ENCODE data around the gene NRCAM. TPM values are rescaled to one million over a fixed set of nuclear protein-coding genes. Genes with fewer than 3 reads are reported as not detected.

NRCAM gene
- total RNA-seq, 1 donor from 2014 or later: 0.53 TPM

DNA sequence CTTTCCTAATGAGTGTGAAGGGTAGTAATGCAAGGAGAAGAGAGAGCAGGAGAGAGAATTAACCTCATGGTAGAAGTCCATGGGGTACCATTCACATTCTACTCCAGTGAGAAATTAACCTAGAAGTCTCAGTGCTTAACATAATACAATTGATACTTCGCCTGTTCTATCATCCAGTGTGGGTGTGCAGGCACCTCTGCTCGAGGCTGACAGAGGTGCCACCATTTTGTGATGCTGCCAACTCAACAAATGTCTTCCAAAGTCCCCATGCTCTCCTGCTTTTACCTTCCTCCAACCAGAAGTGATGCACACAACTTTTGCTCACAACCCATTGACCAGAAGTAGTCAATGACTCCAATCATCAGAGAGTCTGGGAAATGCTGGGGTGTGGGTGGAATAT lies 207.8 kb downstream of the NRCAM start:
- DNase-seq (ENCODE audit: low spot score in 2 of 2): no peak
- Histone ChIP-seq H3K4me3 (no peak overlapping the region), H3K36me3 (no peaks in the 10 kb centered on the region), H3K9me3 (no peaks in the 10 kb centered on the region), H3K4me1 (no peaks in the 10 kb centered on the region), H3K27ac (no peak overlapping the region), H3K27me3 (no peaks in the 10 kb centered on the region)
- TF ChIP-seq, protein P1, sequence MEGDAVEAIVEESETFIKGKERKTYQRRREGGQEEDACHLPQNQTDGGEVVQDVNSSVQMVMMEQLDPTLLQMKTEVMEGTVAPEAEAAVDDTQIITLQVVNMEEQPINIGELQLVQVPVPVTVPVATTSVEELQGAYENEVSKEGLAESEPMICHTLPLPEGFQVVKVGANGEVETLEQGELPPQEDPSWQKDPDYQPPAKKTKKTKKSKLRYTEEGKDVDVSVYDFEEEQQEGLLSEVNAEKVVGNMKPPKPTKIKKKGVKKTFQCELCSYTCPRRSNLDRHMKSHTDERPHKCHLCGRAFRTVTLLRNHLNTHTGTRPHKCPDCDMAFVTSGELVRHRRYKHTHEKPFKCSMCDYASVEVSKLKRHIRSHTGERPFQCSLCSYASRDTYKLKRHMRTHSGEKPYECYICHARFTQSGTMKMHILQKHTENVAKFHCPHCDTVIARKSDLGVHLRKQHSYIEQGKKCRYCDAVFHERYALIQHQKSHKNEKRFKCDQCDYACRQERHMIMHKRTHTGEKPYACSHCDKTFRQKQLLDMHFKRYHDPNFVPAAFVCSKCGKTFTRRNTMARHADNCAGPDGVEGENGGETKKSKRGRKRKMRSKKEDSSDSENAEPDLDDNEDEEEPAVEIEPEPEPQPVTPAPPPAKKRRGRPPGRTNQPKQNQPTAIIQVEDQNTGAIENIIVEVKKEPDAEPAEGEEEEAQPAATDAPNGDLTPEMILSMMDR (IDR thresholded peaks at IDR 0.05): no peak
- intact Hi-C loops (cut with DNase I): no loop called here

DNA sequence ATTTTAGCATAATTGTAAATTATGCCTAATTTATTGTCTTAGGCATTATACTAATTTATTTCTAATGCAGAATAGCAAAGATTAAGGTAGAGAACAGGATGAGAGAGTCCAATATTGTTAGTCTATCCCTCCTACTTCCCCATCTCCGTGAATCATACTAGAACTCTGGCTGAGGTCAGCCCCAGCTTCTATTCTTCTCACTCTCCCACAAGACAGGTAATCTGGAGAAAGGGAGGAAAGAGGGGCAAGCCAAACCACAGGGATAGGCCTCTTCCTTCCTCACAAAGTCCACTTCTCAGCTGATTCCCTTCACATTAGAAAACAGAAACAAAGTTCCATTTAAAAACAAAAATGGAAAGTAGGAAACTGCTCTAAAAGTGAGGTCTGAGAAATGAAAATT lies 208.6 kb downstream of the NRCAM start:
- Histone ChIP-seq H3K27me3 (no peaks in the 10 kb centered on the region), H3K36me3 (no peaks in the 10 kb centered on the region), H3K4me1 (no peaks in the 10 kb centered on the region), H3K4me3 (no peak overlapping the region), H3K9me3 (no peaks in the 10 kb centered on the region), H3K27ac (no peak overlapping the region)
- TF ChIP-seq, protein P1 (IDR thresholded peaks at IDR 0.05): no peak
- intact Hi-C loops (cut with DNase I): no loop called here
- DNase-seq (ENCODE audit: low spot score in 2 of 2): no peak

DNA sequence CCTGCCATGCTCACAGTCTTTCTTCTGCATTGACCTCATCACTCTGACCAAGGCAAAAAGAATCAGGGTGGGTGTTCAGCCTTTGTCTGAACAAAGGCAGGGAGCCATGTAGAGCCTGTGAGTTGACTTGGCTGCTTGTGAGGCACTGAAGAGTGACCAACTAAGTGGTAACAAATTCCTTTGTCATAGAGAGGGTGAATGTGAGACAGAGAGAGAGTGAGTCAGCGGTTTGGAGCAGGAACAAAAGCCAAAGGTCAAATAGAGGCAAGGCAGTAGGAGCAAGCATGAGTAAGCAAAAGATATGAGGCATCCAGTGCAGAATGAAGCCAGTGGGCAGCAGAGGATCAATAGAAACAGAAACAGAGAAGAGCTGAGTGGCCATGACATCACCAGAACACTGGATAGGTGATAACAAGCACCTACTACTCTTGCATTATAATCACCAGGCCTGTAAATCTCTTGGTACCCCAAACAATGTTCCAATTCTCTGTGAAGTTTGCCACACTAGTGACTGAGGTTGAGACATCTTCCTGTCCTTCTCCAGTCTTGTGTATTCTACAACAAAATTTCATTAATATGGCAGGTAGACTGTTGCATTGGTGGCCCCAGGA lies 209.9 kb downstream of the NRCAM start:
- Histone ChIP-seq H3K9me3 (no peaks in the 10 kb centered on the region), H3K4me1 (no peaks in the 10 kb centered on the region), H3K36me3 (no peaks in the 10 kb centered on the region), H3K27ac (no peak overlapping the region), H3K27me3 (no peaks in the 10 kb centered on the region), H3K4me3 (no peak overlapping the region)
- intact Hi-C loops (cut with DNase I): no loop called here
- peak in 1 of 2 donors; percentile 64 for DNase-seq (ENCODE audit: low spot score in 2 of 2)
- TF ChIP-seq, protein P1 (IDR thresholded peaks at IDR 0.05): no peak

DNA sequence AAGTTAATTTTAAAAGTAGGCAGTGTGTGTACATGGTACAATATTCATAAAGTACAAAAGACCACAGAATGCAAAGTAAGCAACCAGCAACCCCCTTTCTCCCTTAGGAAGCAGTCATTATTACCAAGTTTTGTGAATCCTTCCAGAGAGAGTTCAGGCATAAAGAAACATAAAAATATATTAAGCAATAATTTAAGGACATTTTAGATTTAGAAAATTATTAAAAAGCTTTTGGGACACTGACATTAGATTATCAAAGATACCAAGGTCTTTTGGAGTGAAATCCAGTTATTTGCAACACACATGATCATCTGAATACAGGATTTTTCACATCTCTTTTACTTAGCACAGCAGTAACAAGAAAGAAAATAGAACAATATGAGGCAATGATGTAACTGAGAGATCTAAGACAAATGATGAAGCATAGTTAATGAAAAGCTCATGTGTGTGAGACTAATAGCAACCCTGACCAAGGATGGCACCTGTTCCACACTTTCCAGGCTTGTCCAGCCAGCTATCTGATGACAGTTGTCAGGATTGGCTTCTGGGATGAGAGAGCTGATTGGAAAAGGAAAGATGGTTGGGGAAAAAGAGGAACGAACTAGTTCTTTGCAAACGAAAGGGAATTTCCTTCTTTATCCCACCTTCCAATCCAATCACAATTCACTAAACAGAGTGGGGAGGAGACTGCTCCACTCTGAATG lies 210.6 kb downstream of the NRCAM start:
- H3K27me3 ChIP-seq: no peaks in the 10 kb centered on the region
- H3K9me3 ChIP-seq: no peaks in the 10 kb centered on the region
- intact Hi-C loops (cut with DNase I): no loop called here
- no peaks in the 10 kb centered on the region for H3K4me1 ChIP-seq
- DNase-seq (ENCODE audit: low spot score in 2 of 2): no peak
- H3K4me3 ChIP-seq: no peak overlapping the region
- no peaks in the 10 kb centered on the region for H3K36me3 ChIP-seq
- TF ChIP-seq, protein P1 (IDR thresholded peaks at IDR 0.05): no peak
- H3K27ac ChIP-seq: no peak overlapping the region

DNA sequence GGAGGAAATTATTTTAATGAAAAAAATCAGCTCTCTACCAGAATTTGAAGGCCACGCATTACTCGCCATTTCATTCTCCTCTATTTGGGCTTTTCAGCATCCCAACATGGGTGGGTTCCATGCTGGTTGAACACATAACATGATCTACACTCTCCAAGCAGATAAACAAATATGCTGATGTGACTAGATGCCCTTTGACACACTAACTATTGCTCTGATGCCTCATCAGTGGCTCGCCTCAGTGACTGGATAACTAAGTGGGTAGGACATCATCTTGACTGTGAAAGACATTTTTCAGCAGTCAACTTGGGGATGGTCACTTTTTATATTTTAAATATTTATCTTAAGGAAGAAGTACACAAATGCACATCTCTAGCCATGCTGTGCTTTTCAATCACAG lies 212.1 kb downstream of the NRCAM start:
- no peaks in the 10 kb centered on the region for H3K4me1 ChIP-seq
- no peaks in the 10 kb centered on the region for H3K27me3 ChIP-seq
- intact Hi-C loops (cut with DNase I): no loop called here
- no peak overlapping the region for H3K4me3 ChIP-seq
- TF ChIP-seq, protein P1 (IDR thresholded peaks at IDR 0.05): no peak
- H3K36me3 ChIP-seq: no peaks in the 10 kb centered on the region
- no peak for DNase-seq (ENCODE audit: low spot score in 2 of 2)
- no peaks in the 10 kb centered on the region for H3K9me3 ChIP-seq
- no peak overlapping the region for H3K27ac ChIP-seq

All from ascending aorta (tissue), 2 donors.